Spleen (tissue), 7 donors: ENCODE measurements around the gene GALT.

Source experiments
- POLR2AphosphoS5 ChIP-seq, 3 donors: sonication (generic); formaldehyde crosslinking; IDR thresholded peaks; one replicate each; pipeline ENCODE4 v1.5.1; 2017; ENCODE audit warnings: antibody characterized with exemption in 3 of 3
- TF ChIP-seq, protein P1 (sequence below), 11 experiments: fragments of 200-600 bp in 7 of 11; fragments of 450-650 bp in 4 of 11; sonication (generic) in 4 of 11; IDR thresholded peaks in 8 of 11; conservative IDR thresholded peaks in 3 of 11; 1 replicate in 7 of 11; 2 replicates in 4 of 11; pipeline versions ENCODE4 v1.4.0 to v1.8.0; 2016 to 2021; ENCODE audit warnings: antibody characterized with exemption in 11 of 11, inconsistent platforms in 4 of 11, mild to moderate bottlenecking in 1 of 11
- donor health status: DM: no; HTN: no; CAD: no; lungs with moderate emphysema.
- donor health status: DM: no; HTN: no; CAD: no.
- donor health status: DM: no; HTN: no; CAD: no.

DNA sequence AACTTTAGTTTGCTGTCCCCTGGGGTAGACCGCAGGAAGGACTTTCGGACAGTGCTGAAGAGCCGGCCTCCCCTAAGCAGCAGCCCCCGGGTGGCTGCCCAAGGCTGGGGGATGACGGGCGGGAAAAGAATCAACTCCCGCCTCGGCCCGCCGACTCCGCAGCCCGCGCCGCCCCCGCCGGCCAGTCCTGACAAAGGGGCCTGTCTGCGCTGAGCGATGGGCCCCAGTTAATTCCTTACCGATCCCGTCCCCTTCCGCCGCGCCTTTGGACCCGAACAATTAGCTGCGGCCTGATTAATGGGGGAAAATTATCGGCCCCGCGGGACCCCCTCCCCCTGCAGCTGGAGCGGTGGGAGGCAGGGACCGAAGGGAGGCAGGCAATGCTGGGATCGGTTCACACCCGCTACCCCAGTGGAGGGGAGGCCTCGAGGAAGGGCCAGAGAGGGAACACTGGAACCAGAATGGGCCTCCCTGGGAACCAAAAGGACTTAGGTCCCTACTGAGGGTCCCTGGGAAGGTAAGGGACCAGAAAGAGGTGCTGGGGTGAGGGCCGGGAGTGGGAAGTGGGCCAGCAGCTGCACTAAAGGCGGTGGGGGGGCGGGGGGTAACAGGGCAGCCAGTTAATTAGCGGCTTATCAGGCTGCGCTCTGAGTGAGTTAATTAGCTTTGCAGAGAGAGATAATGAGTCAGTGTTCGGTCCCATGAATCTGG lies 21.8 kb upstream of the GALT start:
- TF ChIP-seq, protein P1, sequence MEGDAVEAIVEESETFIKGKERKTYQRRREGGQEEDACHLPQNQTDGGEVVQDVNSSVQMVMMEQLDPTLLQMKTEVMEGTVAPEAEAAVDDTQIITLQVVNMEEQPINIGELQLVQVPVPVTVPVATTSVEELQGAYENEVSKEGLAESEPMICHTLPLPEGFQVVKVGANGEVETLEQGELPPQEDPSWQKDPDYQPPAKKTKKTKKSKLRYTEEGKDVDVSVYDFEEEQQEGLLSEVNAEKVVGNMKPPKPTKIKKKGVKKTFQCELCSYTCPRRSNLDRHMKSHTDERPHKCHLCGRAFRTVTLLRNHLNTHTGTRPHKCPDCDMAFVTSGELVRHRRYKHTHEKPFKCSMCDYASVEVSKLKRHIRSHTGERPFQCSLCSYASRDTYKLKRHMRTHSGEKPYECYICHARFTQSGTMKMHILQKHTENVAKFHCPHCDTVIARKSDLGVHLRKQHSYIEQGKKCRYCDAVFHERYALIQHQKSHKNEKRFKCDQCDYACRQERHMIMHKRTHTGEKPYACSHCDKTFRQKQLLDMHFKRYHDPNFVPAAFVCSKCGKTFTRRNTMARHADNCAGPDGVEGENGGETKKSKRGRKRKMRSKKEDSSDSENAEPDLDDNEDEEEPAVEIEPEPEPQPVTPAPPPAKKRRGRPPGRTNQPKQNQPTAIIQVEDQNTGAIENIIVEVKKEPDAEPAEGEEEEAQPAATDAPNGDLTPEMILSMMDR (IDR thresholded peaks at IDR 0.05 in 8 of 11, conservative IDR thresholded peaks at IDR 0.05 in 3 of 11): no peak
- TF ChIP-seq POLR2AphosphoS5 (IDR thresholded peaks at IDR 0.05): no peak
